ENCODE data around the gene PHKA1.

PHKA1 gene

DNA sequence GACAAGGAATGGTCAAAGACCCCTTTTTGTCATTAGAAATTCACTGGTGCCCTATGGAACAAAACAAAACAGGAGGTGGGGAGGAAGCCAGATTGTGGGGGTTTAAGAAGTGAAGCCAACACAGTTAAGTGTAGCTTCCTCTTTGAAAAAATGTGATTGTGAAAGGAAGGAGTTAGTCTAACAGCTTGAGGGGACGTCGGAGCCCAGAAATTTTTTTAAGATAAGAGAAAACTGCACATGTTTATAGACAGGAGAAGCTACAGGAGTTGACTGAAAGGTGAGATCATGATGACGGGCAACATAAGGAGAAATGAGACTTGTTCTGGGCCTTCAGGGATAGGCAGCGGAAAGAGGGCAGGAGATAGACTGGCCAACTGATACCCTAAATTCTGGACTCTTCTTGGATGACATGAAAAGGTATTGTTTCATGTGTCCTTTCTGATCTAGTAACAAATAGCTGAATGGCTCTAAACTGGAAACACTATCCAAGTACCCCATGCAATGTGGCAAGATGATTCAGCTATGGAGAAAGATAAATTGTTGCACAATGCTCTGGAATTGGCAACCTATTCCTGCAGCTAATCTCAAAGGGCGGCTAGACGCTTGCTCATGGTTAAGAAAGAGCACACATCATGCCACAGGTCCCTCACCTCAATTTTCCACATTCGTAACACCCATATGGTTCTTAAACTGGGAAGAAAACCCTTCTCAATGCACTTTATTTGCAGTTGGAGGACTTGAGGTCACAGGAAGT lies 137.8 kb downstream of the PHKA1 start:
- no peak overlapping the region for H2AFZ ChIP-seq (ENCODE audit: low read length)
- H3K9me2 ChIP-seq (replicated peaks; ENCODE audit: insufficient read depth, low read length), result no peaks in the 10 kb centered on the region
- H3K4me2 ChIP-seq (ENCODE audit: low read depth, low read length), result no peak overlapping the region
- no peaks in the 10 kb centered on the region for H3F3A ChIP-seq (ENCODE audit: insufficient read depth, low read length)
- no peaks in the 10 kb centered on the region for H3K4me1 ChIP-seq (ENCODE audit: low read length)
- peaks cover 10% of the 10 kb centered on the region for H3K79me2 ChIP-seq (ENCODE audit: low read length)
- no peak overlapping the region for H3K9ac ChIP-seq (ENCODE audit: low read length)
- no peaks in the 10 kb centered on the region for H3K9me3 ChIP-seq (replicated peaks; ENCODE audit: insufficient read depth, low read length)
- H3K4me3 ChIP-seq (ENCODE audit: low read length), result no peak overlapping the region
- DNase-seq, result no peak
- TF ChIP-seq EZH2 (optimal IDR thresholded peaks at IDR 0.05; ENCODE audit: low read depth, low read length) (no peak), CTCF (IDR thresholded peaks at IDR 0.05; ENCODE audit: low read length) (no peak), EZH2phosphoT487 (IDR thresholded peaks at IDR 0.05; ENCODE audit: low read length) (no peak)
- H4K20me1 ChIP-seq (ENCODE audit: insufficient read depth, low read length), result no peaks in the 10 kb centered on the region
- H3K27me3 ChIP-seq (replicated peaks; ENCODE audit: insufficient read depth, low read length), result no peaks in the 10 kb centered on the region
- no peak overlapping the region for H3K27ac ChIP-seq (ENCODE audit: low read length)
- no peaks in the 10 kb centered on the region for H3K36me3 ChIP-seq (replicated peaks; ENCODE audit: insufficient read depth, low read length)

DNA sequence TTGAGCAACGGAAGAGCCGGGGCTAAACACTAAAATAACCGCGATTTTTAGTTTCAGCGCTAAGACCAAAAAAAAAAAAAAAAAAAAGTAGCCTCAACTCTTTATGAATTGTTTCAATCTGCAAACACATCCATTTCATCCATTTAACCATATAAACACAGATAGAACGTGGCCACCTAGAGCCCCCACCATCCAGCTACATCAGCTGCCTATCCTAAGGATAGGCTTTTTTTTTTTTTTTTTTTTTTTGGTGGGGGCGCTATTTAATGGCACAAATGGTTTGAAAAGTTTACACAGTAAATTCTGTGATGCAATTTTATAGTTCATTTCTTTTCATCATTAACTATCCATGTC lies 141.0 kb downstream of the PHKA1 start:
- TF ChIP-seq EZH2phosphoT487 (IDR thresholded peaks at IDR 0.05; ENCODE audit: low read length) (no peak), CTCF (IDR thresholded peaks at IDR 0.05; ENCODE audit: low read length) (peak; percentile 7; the same call in 1 of the 2 replicates), EZH2 (optimal IDR thresholded peaks at IDR 0.05; ENCODE audit: low read depth, low read length) (no peak)
- Histone ChIP-seq H3K9me2 (replicated peaks; ENCODE audit: insufficient read depth, low read length) (no peaks in the 10 kb centered on the region), H4K20me1 (ENCODE audit: insufficient read depth, low read length) (no peaks in the 10 kb centered on the region), H3K4me3 (ENCODE audit: low read length) (peak overlapping the region; percentile 99), H2AFZ (ENCODE audit: low read length) (peak overlapping the region; percentile 98), H3K27me3 (replicated peaks; ENCODE audit: insufficient read depth, low read length) (no peaks in the 10 kb centered on the region), H3K4me2 (ENCODE audit: low read depth, low read length) (peak overlapping the region; percentile 74), H3K36me3 (replicated peaks; ENCODE audit: insufficient read depth, low read length) (no peaks in the 10 kb centered on the region), H3K9ac (ENCODE audit: low read length) (peak overlapping the region; percentile 93; the same call in 1 of the 2 replicates), H3K27ac (ENCODE audit: low read length) (peak overlapping the region; percentile 61; the same call in 1 of the 2 replicates), H3K4me1 (ENCODE audit: low read length) (no peaks in the 10 kb centered on the region), H3K9me3 (replicated peaks; ENCODE audit: insufficient read depth, low read length) (no peaks in the 10 kb centered on the region), H3K79me2 (ENCODE audit: low read length) (peaks cover 14% of the 10 kb centered on the region), H3F3A (ENCODE audit: insufficient read depth, low read length) (no peaks in the 10 kb centered on the region)
- DNase-seq, result no peak

GRCh38 chrX:72572248-72573157 lies 141.6 kb downstream of the PHKA1 start, which contains the start of gene HDAC8:
TSS of gene HDAC8 (minus strand) at chrX:72572843. CDS start at chrX:72572761, 82 bp downstream.
- Histone ChIP-seq H3K36me3 (replicated peaks; ENCODE audit: insufficient read depth, low read length) (no peaks in the 10 kb centered on the region), H3K9me2 (replicated peaks; ENCODE audit: insufficient read depth, low read length) (no peaks in the 10 kb centered on the region), H3K27me3 (replicated peaks; ENCODE audit: insufficient read depth, low read length) (no peaks in the 10 kb centered on the region), H3K27ac (ENCODE audit: low read length) (peak within 1 kb of the TSS; percentile 61; the same call in 1 of the 2 replicates), H3K4me1 (ENCODE audit: low read length) (no peaks in the 10 kb centered on the region), H3K4me2 (ENCODE audit: low read depth, low read length) (peak within 1 kb of the TSS; percentile 74), H3K9ac (ENCODE audit: low read length) (peak within 1 kb of the TSS; percentile 93), H4K20me1 (ENCODE audit: insufficient read depth, low read length) (no peaks in the 10 kb centered on the region), H3K79me2 (ENCODE audit: low read length) (peaks cover 14% of the 10 kb centered on the region), H2AFZ (ENCODE audit: low read length) (peak within 1 kb of the TSS; percentile 98), H3K4me3 (ENCODE audit: low read length) (peak within 1 kb of the TSS; percentile 99), H3F3A (ENCODE audit: insufficient read depth, low read length) (no peaks in the 10 kb centered on the region), H3K9me3 (replicated peaks; ENCODE audit: insufficient read depth, low read length) (no peaks in the 10 kb centered on the region)
- TF ChIP-seq EZH2 (optimal IDR thresholded peaks at IDR 0.05; ENCODE audit: low read depth, low read length), result no peak
- TF ChIP-seq CTCF (IDR thresholded peaks at IDR 0.05; ENCODE audit: low read length), result no peak
- no peak for TF ChIP-seq EZH2phosphoT487 (IDR thresholded peaks at IDR 0.05; ENCODE audit: low read length)
- DNase-seq, result peak; percentile 90
